Effector memory CD8-positive, alpha-beta T cell (primary cell): ENCODE results near the gene TMEM19.
A peak's percentile ranks its signal among the peaks of the same experiment; 100 is the strongest.

Experiments used
- ATAC-seq: fragments of 150-1000 bp; cut with Tn5 transposase; replicated peaks from 2 replicates; pipeline ENCODE4 v1.10.0; 2021; ENCODE audit warnings: mild to moderate bottlenecking, moderate library complexity
- DNase-seq, 3 experiments: peaks; one replicate each; pipeline ENCODE4 v3.0.0; 2021
- H3K27ac Mint-ChIP-seq, 2 donors: one replicate each; pipeline ENCODE4 v1.8.0; 2022; ENCODE audit warnings: mild to moderate bottlenecking in 2 of 2, mixed read lengths in 2 of 2, moderate library complexity in 2 of 2
- H3K27me3 Mint-ChIP-seq, 2 donors: one replicate each; pipeline ENCODE4 v1.8.0; 2022; ENCODE audit warnings: mixed read lengths in 2 of 2
- H3K36me3 Mint-ChIP-seq: one replicate; pipeline ENCODE4 v1.8.0; 2022; ENCODE audit warnings: mild to moderate bottlenecking, moderate library complexity, mixed read lengths; ENCODE audit not compliant: insufficient read depth
- H3K4me1 Mint-ChIP-seq, 2 donors: one replicate each; pipeline ENCODE4 v1.8.0; 2022; ENCODE audit warnings: low read depth in 2 of 2, mixed read lengths in 2 of 2
- H3K4me3 Mint-ChIP-seq, 2 donors: one replicate each; pipeline ENCODE4 v1.8.0; 2022; ENCODE audit warnings: mild to moderate bottlenecking in 2 of 2, mixed read lengths in 2 of 2, moderate library complexity in 2 of 2
- H3K9me3 Mint-ChIP-seq, 2 donors: one replicate each; pipeline ENCODE4 v1.8.0; 2022; ENCODE audit warnings: mixed read lengths in 2 of 2

TMEM19 gene

GRCh38 chr12:71737197-71737596 is 51.3 kb downstream of the TMEM19 start:
- no peak overlapping the region for H3K4me3 Mint-ChIP-seq
- H3K4me1 Mint-ChIP-seq = no peaks in the 10 kb centered on the region
- no peaks in the 10 kb centered on the region for H3K9me3 Mint-ChIP-seq
- H3K27me3 Mint-ChIP-seq = no peaks in the 10 kb centered on the region
- H3K36me3 Mint-ChIP-seq = peaks cover 3% of the 10 kb centered on the region
- no peak overlapping the region for H3K27ac Mint-ChIP-seq
- ATAC-seq (no peak), DNase-seq (no peak)

GRCh38 chr12:71742998-71743397 is 57.1 kb downstream of the TMEM19 start:
- Mint-ChIP-seq H3K36me3 (peaks cover 3% of the 10 kb centered on the region), H3K27me3 (no peaks in the 10 kb centered on the region), H3K4me1 (no peaks in the 10 kb centered on the region), H3K9me3 (no peaks in the 10 kb centered on the region), H3K27ac (no peak overlapping the region), H3K4me3 (no peak overlapping the region)
- DNase-seq = no peak
- ATAC-seq = no peak

GRCh38 chr12:71744522-71745300 is 58.8 kb downstream of the TMEM19 start:
- H3K9me3 Mint-ChIP-seq = no peaks in the 10 kb centered on the region
- DNase-seq = no peak
- ATAC-seq = no peak
- no peaks in the 10 kb centered on the region for H3K4me1 Mint-ChIP-seq
- no peak overlapping the region for H3K27ac Mint-ChIP-seq
- H3K27me3 Mint-ChIP-seq = peaks cover 7% of the 10 kb centered on the region in 2 donors
- no peak overlapping the region for H3K4me3 Mint-ChIP-seq
- peaks cover 3% of the 10 kb centered on the region for H3K36me3 Mint-ChIP-seq

- no peaks in the 10 kb centered on the region for H3K36me3 Mint-ChIP-seq
- DNase-seq (peak; percentile 40 to 52 (median 41)), ATAC-seq (peak; percentile 96)
- no peaks in the 10 kb centered on the region for H3K4me1 Mint-ChIP-seq
- H3K9me3 Mint-ChIP-seq = no peaks in the 10 kb centered on the region
- H3K4me3 Mint-ChIP-seq = no peak overlapping the region
- H3K27me3 Mint-ChIP-seq = peaks cover 26 to 30% of the 10 kb centered on the region in 2 donors
- no peak overlapping the region for H3K27ac Mint-ChIP-seq
Measured at GRCh38 chr12:71746974-71747611, 61.2 kb downstream of the TMEM19 start.

- DNase-seq (no peak), ATAC-seq (no peak)
- H3K27me3 Mint-ChIP-seq = peaks cover 26 to 30% of the 10 kb centered on the region in 2 donors
- no peaks in the 10 kb centered on the region for H3K4me1 Mint-ChIP-seq
- H3K36me3 Mint-ChIP-seq = no peaks in the 10 kb centered on the region
- H3K9me3 Mint-ChIP-seq = no peaks in the 10 kb centered on the region
- H3K4me3 Mint-ChIP-seq = no peak overlapping the region
- H3K27ac Mint-ChIP-seq = no peak overlapping the region
Measured at GRCh38 chr12:71748081-71748850, 62.4 kb downstream of the TMEM19 start.

- H3K4me3 Mint-ChIP-seq = no peak overlapping the region
- no peaks in the 10 kb centered on the region for H3K9me3 Mint-ChIP-seq
- peaks cover 7 to 8% of the 10 kb centered on the region in 2 donors for H3K4me1 Mint-ChIP-seq
- no peak overlapping the region for H3K27ac Mint-ChIP-seq
- peaks cover 3% of the 10 kb centered on the region for H3K36me3 Mint-ChIP-seq
- no peak for ATAC-seq
- H3K27me3 Mint-ChIP-seq = peaks cover 26 to 30% of the 10 kb centered on the region in 2 donors
- DNase-seq = no peak
Measured at GRCh38 chr12:71749666-71750065, 63.8 kb downstream of the TMEM19 start.

GRCh38 chr12:71752891-71753290 is 67.0 kb downstream of the TMEM19 start:
- Mint-ChIP-seq H3K4me1 (peaks cover 20 to 27% of the 10 kb centered on the region in 2 donors), H3K4me3 (no peak overlapping the region), H3K9me3 (no peaks in the 10 kb centered on the region), H3K36me3 (peaks cover 25% of the 10 kb centered on the region), H3K27ac (no peak overlapping the region), H3K27me3 (peaks cover 26 to 30% of the 10 kb centered on the region in 2 donors)
- DNase-seq (no peak), ATAC-seq (no peak)
